Mucosa of stomach (tissue), 1 donor: ENCODE data around the gene PRDM15.

Experiments used
- H3K27me3 ChIP-seq: one replicate; pipeline ENCODE4 v1.7.0; 2013; ENCODE audit warnings: mild to moderate bottlenecking, low read length; ENCODE audit not compliant: control insufficient read depth, insufficient read depth
- H3K36me3 ChIP-seq: one replicate; pipeline ENCODE4 v1.7.0; 2013; ENCODE audit warnings: low read length; ENCODE audit not compliant: control insufficient read depth, insufficient read depth
- H3K4me1 ChIP-seq: one replicate; pipeline ENCODE4 v1.7.0; 2013; ENCODE audit warnings: mild to moderate bottlenecking, low read length; ENCODE audit not compliant: control insufficient read depth, insufficient read depth
- H3K4me3 ChIP-seq: one replicate; pipeline ENCODE4 v1.7.0; 2013; ENCODE audit warnings: low read length
- H3K9ac ChIP-seq: one replicate; pipeline ENCODE4 v1.7.0; 2013; ENCODE audit warnings: mild to moderate bottlenecking, low read length, moderate library complexity
- H3K9me3 ChIP-seq: one replicate; pipeline ENCODE4 v1.7.0; 2013; ENCODE audit warnings: mild to moderate bottlenecking, low read length, moderate library complexity; ENCODE audit not compliant: control insufficient read depth
- donor health status: Pancreatic carcinoma.

PRDM15 gene

DNA sequence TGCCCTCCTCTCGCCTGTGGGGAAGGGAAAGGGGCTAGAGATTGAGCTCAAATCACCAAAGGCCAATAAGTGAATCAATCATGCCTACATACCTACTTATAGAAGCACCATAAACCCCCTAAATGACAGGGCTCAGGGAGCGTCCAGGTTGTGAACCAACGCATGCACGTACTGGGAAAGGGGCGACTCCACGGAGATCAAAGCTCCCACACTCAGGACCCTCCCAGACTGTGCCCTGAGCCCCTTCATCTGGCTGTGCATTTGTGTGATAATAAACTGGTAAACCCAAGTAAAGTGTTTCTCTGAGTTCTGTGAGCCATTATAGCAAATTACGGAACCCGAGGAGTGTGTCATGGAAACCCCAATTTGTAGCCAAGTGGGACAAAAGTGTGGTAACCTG is 23.8 kb upstream of the PRDM15 start:
- Histone ChIP-seq H3K9me3 (no peaks in the 10 kb centered on the region), H3K4me1 (no peaks in the 10 kb centered on the region), H3K4me3 (no peak overlapping the region), H3K36me3 (no peaks in the 10 kb centered on the region), H3K9ac (no peak overlapping the region), H3K27me3 (no peaks in the 10 kb centered on the region)

DNA sequence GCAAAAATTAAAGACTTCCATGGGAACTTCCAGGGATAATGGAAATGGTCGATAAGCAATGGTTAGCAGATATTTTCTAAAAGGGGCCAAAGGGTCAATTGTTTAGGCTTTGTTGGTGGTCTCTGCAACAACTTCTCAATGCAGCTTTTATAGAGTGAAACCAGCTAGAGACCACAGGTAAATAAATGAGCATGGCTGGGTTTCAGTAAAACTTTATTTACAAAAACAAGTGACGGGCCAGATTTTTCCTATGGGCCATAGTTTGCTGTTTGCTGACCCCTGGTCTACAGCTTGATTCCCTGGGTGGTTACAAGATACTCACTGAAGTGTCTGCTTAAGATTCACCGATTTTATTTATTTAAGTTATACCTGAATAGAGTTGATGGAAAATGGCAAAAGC is 22.6 kb upstream of the PRDM15 start:
- Histone ChIP-seq H3K4me1 (no peaks in the 10 kb centered on the region), H3K4me3 (no peak overlapping the region), H3K36me3 (no peaks in the 10 kb centered on the region), H3K27me3 (no peaks in the 10 kb centered on the region), H3K9ac (no peak overlapping the region), H3K9me3 (no peaks in the 10 kb centered on the region)

DNA sequence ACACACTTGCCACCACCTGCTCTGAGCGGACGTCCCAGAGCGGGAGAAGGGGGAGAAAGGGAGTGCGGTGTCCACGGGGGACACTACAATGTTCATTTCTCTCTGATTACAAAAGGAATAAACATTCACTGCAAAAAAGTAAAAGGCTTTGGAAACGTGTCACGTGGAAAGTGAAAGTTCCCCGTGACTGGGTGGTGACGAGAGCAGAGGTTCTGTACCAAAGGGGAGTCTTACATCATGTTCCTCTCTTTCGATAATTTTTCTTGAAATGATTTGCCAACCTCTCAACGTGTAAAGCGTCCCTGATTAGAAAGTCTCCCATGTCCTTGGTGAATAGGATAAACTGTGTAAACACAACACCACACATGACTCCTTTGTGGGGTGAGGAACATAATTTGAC is 22.0 kb upstream of the PRDM15 start:
- Histone ChIP-seq H3K27me3 (no peaks in the 10 kb centered on the region), H3K9ac (no peak overlapping the region), H3K9me3 (no peaks in the 10 kb centered on the region), H3K4me3 (no peak overlapping the region), H3K4me1 (no peaks in the 10 kb centered on the region), H3K36me3 (no peaks in the 10 kb centered on the region)

DNA sequence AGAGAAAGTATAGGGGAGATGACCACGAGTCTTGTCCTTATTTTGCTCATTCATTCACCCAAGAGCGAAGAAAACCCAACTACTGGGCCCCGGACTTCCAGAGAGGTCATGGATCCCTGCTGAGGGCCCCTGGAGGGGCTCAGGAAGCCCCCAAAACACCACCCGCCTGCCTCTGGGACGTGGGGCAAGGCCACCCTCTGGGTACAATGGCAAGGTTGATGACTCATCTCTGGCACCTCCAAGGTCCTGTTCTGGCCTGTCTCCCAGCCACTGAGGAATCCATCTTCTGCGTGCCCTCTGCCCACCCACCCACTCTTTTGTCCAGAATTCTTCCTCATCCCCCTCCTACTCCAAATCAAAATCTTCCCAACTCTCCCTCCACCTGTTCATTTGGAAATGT is 21.3 kb upstream of the PRDM15 start:
- H3K4me1 ChIP-seq = no peaks in the 10 kb centered on the region
- H3K36me3 ChIP-seq = no peaks in the 10 kb centered on the region
- H3K4me3 ChIP-seq = no peak overlapping the region
- H3K9me3 ChIP-seq = no peaks in the 10 kb centered on the region
- H3K9ac ChIP-seq = no peak overlapping the region
- H3K27me3 ChIP-seq = no peaks in the 10 kb centered on the region

DNA sequence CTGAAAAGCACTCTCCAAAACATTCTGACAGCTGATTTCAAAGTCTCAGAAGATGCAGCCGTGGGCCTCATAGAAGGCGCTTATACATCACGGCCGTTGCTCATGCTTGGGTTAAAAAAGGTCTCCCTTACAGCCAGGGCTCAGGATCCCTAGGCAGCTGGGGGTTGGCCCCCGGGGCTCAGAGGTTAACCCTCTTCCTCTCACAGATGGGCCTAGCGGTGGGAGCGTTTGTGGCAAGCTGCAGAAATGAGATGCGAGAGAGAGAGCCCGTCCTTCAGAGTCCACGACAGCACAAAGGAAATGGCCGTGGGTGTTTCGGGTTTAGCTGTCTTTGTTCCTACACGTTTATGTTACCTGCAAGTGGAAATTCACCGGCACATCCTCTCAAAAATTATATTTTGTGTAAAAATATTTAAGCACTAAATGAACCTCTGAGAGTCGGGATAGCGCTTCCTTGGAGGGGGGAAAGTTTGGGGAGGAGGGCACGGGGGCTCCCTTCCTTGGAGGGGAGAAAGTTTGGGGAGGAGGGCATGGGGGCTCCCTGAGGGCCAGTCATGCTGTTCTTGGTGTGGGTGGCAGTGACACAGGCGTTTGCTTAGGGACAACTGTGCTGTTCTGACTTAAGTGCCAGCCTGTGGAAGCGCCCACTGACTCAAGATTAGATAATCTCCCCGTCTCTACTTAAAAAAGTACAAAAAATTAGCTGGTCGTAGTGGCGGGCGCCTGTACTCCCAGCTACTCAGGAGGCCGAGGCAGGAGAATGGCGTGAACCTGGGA is 20.5 kb upstream of the PRDM15 start:
- no peaks in the 10 kb centered on the region for H3K4me1 ChIP-seq

DNA sequence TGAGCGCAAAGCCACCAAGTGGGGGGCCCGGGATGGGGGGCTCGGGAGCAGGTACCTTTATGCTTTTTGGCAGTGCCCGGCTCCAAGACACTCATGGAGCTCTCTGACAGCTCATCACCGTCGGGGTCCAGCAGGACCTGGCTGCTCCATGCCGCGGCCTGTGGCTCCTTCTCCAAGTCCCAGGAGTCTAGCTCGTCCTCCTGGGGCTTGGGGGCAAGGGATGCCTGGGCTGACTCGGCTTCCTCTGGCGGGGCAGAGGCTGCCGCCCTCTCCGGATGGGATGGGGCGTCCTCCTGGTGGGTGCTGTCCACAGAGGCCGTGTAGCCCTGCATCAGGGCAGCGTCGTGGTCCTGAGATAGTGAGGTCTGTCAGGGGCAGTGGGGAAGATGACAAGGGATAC is 19.9 kb upstream of the PRDM15 start:
- H3K9me3 ChIP-seq = no peaks in the 10 kb centered on the region
- no peaks in the 10 kb centered on the region for H3K27me3 ChIP-seq
- H3K4me1 ChIP-seq = no peaks in the 10 kb centered on the region
- H3K9ac ChIP-seq = no peak overlapping the region
- no peaks in the 10 kb centered on the region for H3K36me3 ChIP-seq
- no peak overlapping the region for H3K4me3 ChIP-seq

More for the DNA sequence above, 20.5 kb upstream of the PRDM15 start:
- no peaks in the 10 kb centered on the region for H3K27me3 ChIP-seq
- no peaks in the 10 kb centered on the region for H3K9me3 ChIP-seq
- H3K4me3 ChIP-seq = no peak overlapping the region
- H3K9ac ChIP-seq = no peak overlapping the region
- no peaks in the 10 kb centered on the region for H3K36me3 ChIP-seq

DNA sequence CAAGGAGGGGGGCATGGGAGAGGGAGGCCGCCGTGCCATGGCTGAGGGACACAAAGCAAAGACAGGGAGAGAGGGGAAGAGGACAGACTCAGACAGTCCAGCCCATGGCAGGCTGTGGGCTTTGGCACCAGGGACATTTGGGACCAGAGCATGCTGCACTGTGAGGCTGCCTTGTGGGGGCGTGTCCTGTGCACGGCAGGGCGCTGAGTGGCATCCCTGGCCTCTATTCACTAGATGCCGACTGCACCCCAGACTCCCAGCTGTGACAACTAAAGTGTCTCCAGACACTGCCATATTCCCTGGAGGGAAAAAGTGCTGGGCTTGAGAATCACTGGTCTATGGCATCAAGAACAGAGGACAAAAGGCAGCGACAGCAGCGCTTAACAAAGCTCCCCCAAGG is 18.6 kb upstream of the PRDM15 start:
- Histone ChIP-seq H3K9me3 (no peaks in the 10 kb centered on the region), H3K9ac (no peak overlapping the region), H3K4me3 (no peak overlapping the region), H3K27me3 (no peaks in the 10 kb centered on the region), H3K36me3 (no peaks in the 10 kb centered on the region), H3K4me1 (no peaks in the 10 kb centered on the region)

DNA sequence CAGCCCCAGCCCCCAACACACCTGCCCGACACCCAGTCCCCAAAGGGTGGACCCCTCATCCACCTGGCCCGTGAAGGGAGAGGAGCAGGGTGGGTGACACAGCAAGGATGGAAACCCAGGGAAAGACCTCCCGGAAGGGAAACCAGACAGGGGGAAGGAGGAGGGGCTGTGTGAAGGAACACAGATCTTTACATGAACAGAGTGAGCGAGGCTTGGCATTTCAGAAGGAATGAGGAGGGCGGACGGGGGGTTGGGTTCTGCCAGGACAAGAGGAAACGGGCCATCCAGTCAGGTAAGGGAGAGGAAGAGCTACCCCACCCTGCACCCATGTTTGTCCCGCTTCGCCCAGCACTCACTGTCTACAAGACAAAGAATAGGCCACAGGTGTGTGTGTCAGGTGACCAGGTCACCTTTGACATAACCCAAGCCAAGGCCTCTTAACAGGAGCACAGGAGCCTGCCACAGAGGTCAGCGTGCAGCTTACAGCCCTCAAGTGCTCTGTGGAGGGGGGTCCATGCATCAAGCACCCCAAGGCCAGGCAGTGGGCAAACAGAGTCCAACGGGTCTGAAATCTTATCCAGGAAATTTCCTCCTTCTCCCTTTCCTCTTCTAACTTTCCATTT is 18.0 kb upstream of the PRDM15 start:
- Histone ChIP-seq H3K4me3 (no peak overlapping the region), H3K9ac (no peak overlapping the region), H3K36me3 (no peaks in the 10 kb centered on the region), H3K27me3 (no peaks in the 10 kb centered on the region), H3K4me1 (no peaks in the 10 kb centered on the region), H3K9me3 (no peaks in the 10 kb centered on the region)

DNA sequence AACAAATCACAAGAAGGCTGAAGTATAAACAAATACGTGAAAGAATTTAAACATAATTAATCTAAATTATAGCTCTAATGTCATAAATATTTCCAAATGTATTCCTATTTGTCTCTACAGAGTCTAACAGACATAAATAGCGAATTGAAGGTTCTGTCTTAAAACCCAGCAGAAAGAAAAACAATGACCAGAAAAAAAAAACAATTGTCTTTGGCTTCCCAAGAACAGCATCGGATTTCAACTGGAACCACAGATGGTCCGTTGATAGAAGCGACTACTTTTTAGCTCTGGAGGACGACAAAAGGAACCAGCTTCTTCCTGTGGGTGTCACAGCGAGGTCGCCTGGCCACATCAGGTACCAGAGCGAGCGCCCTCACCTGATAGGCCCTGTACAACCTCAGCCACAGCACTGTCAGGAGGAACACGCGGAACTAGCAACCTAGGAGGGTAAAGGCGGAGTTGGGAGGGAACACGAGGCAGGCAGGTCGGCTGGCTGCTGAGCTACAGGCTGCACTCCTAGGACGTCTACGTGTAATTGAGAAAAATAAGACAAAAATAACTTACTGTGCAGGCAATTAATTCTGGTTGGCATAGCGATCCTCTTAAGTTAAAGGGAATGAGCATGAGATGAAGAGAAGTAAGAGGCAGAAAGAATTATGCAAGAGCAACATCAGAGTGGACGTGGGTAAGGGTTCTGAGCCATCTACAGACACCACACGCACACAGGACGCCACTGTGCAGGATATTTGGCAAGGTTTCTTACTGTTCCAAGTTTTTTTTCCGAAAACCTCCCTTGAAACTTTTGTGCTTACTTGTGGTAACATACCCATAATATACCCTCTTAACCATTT is 16.7 kb upstream of the PRDM15 start:
- Histone ChIP-seq H3K36me3 (no peaks in the 10 kb centered on the region), H3K9me3 (no peaks in the 10 kb centered on the region), H3K4me1 (no peaks in the 10 kb centered on the region), H3K4me3 (no peak overlapping the region), H3K9ac (no peak overlapping the region), H3K27me3 (no peaks in the 10 kb centered on the region)

DNA sequence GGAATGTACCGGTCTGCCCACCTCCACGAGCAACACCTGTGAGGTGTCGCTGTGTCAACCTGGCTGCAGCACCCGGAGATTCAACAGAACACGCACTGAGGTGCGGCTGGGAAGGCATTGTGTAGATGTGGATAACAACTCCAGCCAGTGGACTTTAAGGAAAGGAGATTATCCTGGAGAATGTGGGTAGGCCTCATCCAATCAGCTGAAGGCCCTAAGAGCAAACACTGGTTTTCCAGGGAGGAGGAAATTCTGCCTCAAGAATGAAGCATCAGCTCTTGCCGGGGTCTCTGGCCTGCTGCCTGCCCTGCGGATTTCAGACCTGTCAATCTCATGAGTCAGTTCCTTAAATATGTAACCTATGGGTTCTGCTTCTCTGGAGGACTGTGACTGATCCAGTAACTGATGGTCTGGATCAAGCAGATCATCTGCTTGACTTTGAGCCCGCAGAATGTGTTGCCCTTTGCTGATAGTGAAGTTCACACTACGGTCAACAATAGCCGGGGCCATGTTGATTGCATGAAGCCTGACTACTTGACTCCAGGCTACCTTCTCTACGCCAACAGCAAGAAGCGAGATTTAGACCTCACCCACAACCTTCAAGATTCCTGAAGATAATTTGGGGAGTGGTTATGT is 15.9 kb upstream of the PRDM15 start:
- no peak overlapping the region for H3K4me3 ChIP-seq
- H3K4me1 ChIP-seq = no peaks in the 10 kb centered on the region
- H3K36me3 ChIP-seq = no peaks in the 10 kb centered on the region
- H3K9me3 ChIP-seq = no peaks in the 10 kb centered on the region
- no peaks in the 10 kb centered on the region for H3K27me3 ChIP-seq
- no peak overlapping the region for H3K9ac ChIP-seq

DNA sequence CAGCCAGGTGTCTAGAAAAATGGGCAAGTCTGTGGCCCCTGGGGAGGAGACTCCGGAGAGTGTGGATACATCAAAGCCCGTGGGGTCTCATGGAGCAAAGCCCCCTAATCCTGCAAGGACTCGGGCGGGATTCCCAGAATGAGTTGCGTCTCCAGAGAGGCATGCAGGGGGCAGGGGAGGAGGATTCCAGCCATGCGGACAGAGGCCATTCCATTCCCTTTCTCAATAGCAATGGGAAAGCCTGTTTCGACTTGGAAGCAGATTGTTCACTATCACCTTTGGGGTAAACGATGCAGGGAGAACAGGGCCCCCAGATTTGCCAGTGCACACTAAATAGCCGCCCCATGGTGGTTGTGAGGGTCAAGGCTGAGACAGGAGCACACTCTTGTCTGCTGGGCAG is 15.4 kb upstream of the PRDM15 start:
- Histone ChIP-seq H3K27me3 (no peaks in the 10 kb centered on the region), H3K4me3 (no peak overlapping the region), H3K9ac (no peak overlapping the region), H3K4me1 (no peaks in the 10 kb centered on the region), H3K36me3 (no peaks in the 10 kb centered on the region), H3K9me3 (no peaks in the 10 kb centered on the region)

DNA sequence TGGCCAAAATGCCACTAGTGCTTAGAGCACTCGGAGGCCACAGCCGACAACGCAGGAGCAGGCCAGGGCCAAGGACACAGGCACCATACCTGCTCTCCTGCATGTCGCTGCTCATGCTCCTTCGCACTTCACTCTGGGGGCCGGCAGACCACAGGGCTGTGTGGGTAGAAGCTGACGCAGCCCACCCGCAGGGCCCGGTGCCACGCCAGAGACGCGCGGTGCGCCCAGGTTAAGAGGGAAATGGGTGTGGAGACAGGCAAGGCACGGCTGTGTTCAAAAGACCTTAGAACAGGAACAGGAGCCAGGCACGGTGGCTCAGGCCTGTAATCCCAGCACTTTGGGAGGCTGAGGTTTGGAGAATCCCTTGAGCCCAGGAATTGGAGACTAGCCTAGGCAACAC is 13.6 kb upstream of the PRDM15 start:
- Histone ChIP-seq H3K9me3 (no peaks in the 10 kb centered on the region), H3K4me3 (no peak overlapping the region), H3K27me3 (no peaks in the 10 kb centered on the region), H3K9ac (no peak overlapping the region), H3K4me1 (no peaks in the 10 kb centered on the region), H3K36me3 (no peaks in the 10 kb centered on the region)
